Psoas muscle (tissue), 8 donors: ENCODE data around the gene PACSIN2. TPM values are rescaled to one million over a fixed set of nuclear protein-coding genes. Genes with fewer than 3 reads are reported as not detected.
A peak's percentile ranks its signal among the peaks of the same experiment; 100 is the strongest.
"Not testable (repeated sequence)": the region's sequence is repeated elsewhere in the genome, so short reads cannot be mapped to it uniquely, and the experiment has no call there.

ENCODE experiments used
- ATAC-seq, 4 donors: fragments of 200-7000 bp; cut with Tn5 transposase; one replicate each; pipeline ENCODE4 v1.9.1; 2020; ENCODE audit warnings: moderate library complexity in 3 of 4, mild to moderate bottlenecking in 2 of 4
- DNase-seq, 2 donors: peaks; one replicate each; pipeline ENCODE4 v3.0.0-alpha.2; 2020
- H3K27ac ChIP-seq: fragments of 200-600 bp; one replicate; pipeline ENCODE4 v1.8.0; 2022
- H3K27me3 ChIP-seq, 3 donors: fragments of 200-600 bp in 1 of 3; one replicate each; pipeline versions ENCODE4 v1.6.1 to v1.8.0; 2013 to 2022; ENCODE audit warnings: low read length in 2 of 3, mild to moderate bottlenecking in 2 of 3, moderate library complexity in 1 of 3; ENCODE audit not compliant: insufficient read depth in 3 of 3
- H3K36me3 ChIP-seq, 2 donors: fragments of 200-600 bp in 1 of 2; one replicate each; pipeline versions ENCODE4 v1.6.1 to v1.8.0; 2013 to 2022; ENCODE audit warnings: low read depth in 1 of 2, mild to moderate bottlenecking in 1 of 2, moderate library complexity in 1 of 2; ENCODE audit not compliant: insufficient read depth in 1 of 2
- H3K4me1 ChIP-seq: fragments of 200-600 bp; one replicate; pipeline ENCODE4 v1.8.0; 2022
- H3K4me3 ChIP-seq: fragments of 200-600 bp; one replicate; pipeline ENCODE4 v1.8.0; 2022; ENCODE audit warnings: mild to moderate bottlenecking
- H3K9me3 ChIP-seq: fragments of 200-600 bp; one replicate; pipeline ENCODE4 v1.8.0; 2022
- WGBS, 3 donors: extraction: QIAGEN DNeasy Blood & Tissue Kit; methylation state at CpG; one replicate each; pipeline versions ENCODE4 v1.1.6 to v1.1.7; 2013; 5-methylcytosine and 5-hydroxymethylcytosine counted together
- intact Hi-C, 2 donors: fragments of 100-400 bp; cut with DNase I; formaldehyde crosslinking; loops; one replicate each; pipeline versions ENCODE4 v1.11.0 to v1.14.2; 2022
- polyA plus RNA-seq, 3 donors: library from polyadenylated mRNA; stranded (reverse); fragments of 200-250 nt; gene quantifications; one replicate each; pipeline ENCODE4 v1.2.3, GENCODE V29; 2013
- total RNA-seq, 4 donors: library from RNA; stranded (reverse); fragmentation: NEBNext Ultra II Directional in 2 of 4; extraction: Animal tissue kit (Norgen Biotek cat#: 25700) in 2 of 4; gene quantifications; one replicate each; pipeline versions ENCODE4 v1.2.1 to v1.2.4, GENCODE V29; 2021 to 2023
- TF ChIP-seq, protein P1 (sequence below): fragments of 200-600 bp; IDR thresholded peaks from one replicate; pipeline ENCODE4 v1.8.0; 2022; ENCODE audit warnings: antibody characterized with exemption
- donor health status: healthy with polysubstance abuse.
- donor health status: DM: no; HTN: no; CAD: no; lungs with moderate emphysema.
- donor health status: Bipolar disorder and iron deficiency.
- donor health status: healthy.
- donor health status: DM: yes; HTN: yes; CAD: no.
- donor health status: DM: no; HTN: no; CAD: no.
- donor health status: DM: no; HTN: no; CAD: no.
- donor health status: DM: yes; HTN: yes; CAD: no.

Gene PACSIN2
- total and polyA plus RNA-seq, 7 donors, result 21.0 to 52.2 (median 31.4) TPM

DNA sequence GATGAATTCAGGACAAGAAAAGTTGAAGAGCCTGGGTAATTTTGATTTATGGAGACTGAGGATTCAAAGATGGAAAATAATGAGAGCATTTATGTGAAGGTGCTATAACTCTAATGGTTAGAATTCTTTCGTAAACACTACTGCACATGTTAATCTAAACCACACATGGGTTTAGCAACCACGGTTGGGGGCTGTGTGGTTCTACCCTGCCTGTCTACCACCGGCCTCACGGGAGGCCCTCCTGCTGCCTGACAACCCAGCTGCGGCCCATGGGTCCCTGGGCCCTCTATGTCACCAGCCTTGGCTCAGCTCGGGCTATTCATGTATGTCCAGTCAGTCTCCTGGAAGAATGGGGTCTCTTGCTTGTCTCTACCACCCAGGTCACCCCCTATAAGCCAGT, 89.4 kb downstream of the PACSIN2 start:
- ATAC-seq (no peak), DNase-seq (no peak)
- 72 to 78% (median 78%) methylated on average over 6 of the region's 6 CpGs for WGBS, 3 donors
- H3K4me3 ChIP-seq, result no peak overlapping the region
- no peaks in the 10 kb centered on the region for H3K27me3 ChIP-seq
- peaks cover 72% of the 10 kb centered on the region for H3K4me1 ChIP-seq
- H3K36me3 ChIP-seq, result no peaks in the 10 kb centered on the region
- peak overlapping the region; percentile 16 for H3K27ac ChIP-seq
- TF ChIP-seq, protein P1, sequence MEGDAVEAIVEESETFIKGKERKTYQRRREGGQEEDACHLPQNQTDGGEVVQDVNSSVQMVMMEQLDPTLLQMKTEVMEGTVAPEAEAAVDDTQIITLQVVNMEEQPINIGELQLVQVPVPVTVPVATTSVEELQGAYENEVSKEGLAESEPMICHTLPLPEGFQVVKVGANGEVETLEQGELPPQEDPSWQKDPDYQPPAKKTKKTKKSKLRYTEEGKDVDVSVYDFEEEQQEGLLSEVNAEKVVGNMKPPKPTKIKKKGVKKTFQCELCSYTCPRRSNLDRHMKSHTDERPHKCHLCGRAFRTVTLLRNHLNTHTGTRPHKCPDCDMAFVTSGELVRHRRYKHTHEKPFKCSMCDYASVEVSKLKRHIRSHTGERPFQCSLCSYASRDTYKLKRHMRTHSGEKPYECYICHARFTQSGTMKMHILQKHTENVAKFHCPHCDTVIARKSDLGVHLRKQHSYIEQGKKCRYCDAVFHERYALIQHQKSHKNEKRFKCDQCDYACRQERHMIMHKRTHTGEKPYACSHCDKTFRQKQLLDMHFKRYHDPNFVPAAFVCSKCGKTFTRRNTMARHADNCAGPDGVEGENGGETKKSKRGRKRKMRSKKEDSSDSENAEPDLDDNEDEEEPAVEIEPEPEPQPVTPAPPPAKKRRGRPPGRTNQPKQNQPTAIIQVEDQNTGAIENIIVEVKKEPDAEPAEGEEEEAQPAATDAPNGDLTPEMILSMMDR, result no peak
- intact Hi-C loops, result no loop called here
- no peaks in the 10 kb centered on the region for H3K9me3 ChIP-seq

DNA sequence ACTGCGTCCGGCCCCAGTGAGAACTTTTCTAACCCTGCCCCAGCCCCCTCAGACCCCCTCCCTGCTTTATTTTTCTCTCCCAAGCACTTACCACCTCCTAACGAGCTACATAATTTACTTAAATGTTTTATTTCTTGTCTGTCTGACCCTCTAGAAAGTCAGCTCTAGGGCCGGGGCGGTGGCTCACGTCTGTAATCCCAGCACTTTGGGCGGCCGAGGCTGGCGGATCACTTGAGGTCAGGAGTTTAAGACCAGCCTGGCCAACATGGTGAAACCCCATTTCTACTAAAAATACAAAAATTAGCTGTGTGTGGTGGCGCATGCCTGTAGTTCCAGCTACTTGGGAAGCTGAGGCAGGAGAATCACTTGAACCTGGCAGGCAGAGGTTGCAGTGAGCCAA, 89.9 kb downstream of the PACSIN2 start:
- intact Hi-C loops, H3K4me3 ChIP-seq, DNase-seq, H3K36me3 ChIP-seq, H3K9me3 ChIP-seq, H3K27ac ChIP-seq, ATAC-seq, H3K27me3 ChIP-seq: not testable (repeated sequence)
- H3K4me1 ChIP-seq, result peaks cover 72% of the 10 kb centered on the region
- 96 to 98% (median 96%) methylated on average over 10 of the region's 10 CpGs for WGBS, 3 donors

DNA sequence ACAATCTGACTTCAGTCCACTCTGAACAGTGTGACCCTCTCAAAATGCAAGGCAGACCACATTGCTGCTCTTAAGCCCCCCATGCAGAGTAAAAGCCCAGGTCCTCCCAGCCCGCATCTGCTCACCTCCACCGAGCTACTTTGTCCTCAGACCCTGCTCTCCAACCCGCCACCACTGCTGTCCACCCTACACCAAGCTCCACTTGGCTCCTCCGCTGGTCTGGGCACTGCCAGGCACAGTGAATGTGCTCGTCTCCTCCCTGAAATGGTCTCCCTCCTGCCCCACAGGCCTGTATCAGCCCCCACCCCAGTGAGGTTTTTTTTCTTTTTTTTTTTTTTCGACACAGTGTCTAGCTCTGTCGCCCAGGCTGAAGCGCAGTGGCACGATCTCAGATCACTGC, 90.5 kb downstream of the PACSIN2 start:
- TF ChIP-seq, protein P1, result no peak
- ATAC-seq (no peak), DNase-seq (no peak)
- Histone ChIP-seq H3K36me3 (no peaks in the 10 kb centered on the region), H3K4me3 (no peak overlapping the region), H3K9me3 (no peaks in the 10 kb centered on the region), H3K4me1 (peaks cover 72% of the 10 kb centered on the region), H3K27ac (no peak overlapping the region), H3K27me3 (no peaks in the 10 kb centered on the region)
- intact Hi-C loops, result no loop called here
- 92 to 99% (median 93%) methylated on average over 9 of the region's 9 CpGs for WGBS, 3 donors

DNA sequence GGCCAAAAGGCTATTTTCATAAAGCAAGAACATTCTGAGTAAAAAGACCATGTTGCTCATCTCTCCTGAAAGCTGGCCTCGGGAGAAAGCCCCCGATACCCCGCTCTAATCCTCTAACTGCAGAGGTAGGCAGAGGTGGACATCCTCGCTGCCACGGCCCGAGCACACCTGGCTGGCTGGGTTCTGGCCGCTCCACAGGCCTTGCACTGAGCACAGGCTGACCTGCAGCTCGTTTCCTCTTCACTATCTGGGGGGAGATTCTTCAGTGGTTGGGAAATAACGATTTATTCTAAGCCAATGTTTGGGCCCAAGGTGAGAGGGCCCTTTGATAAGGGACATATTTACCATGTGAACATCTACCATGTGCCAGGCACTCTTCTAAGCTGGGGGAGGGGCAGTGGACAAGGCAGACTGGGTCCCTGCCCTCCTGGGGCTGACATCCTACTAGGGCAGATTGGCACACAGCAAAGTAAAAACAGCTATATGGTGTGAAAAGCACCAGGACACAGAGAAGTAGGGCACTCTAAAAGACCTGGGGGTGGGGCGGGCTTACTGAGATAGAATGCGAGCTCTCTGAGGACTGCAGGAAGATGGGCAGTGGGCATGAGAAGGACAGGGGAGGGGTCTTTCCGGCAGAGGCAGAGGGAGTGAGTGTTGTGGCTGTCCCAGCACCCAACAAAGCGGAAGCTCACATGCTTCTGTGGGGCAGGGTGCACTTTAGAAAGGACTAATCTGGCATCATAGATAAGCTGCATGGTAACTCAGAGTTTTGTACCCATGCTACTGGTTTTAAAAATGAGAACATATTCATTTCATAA, 92.4 kb downstream of the PACSIN2 start:
- Histone ChIP-seq H3K4me3 (no peak overlapping the region), H3K27me3 (no peaks in the 10 kb centered on the region), H3K27ac (no peak overlapping the region), H3K4me1 (peaks cover 66% of the 10 kb centered on the region), H3K9me3 (no peaks in the 10 kb centered on the region), H3K36me3 (no peaks in the 10 kb centered on the region)
- WGBS, 3 donors, result 91 to 94% (median 91%) methylated on average over 13 of the region's 13 CpGs
- TF ChIP-seq, protein P1, result no peak
- no peak for DNase-seq
- intact Hi-C loops, result no loop called here
- ATAC-seq, result no peak

DNA sequence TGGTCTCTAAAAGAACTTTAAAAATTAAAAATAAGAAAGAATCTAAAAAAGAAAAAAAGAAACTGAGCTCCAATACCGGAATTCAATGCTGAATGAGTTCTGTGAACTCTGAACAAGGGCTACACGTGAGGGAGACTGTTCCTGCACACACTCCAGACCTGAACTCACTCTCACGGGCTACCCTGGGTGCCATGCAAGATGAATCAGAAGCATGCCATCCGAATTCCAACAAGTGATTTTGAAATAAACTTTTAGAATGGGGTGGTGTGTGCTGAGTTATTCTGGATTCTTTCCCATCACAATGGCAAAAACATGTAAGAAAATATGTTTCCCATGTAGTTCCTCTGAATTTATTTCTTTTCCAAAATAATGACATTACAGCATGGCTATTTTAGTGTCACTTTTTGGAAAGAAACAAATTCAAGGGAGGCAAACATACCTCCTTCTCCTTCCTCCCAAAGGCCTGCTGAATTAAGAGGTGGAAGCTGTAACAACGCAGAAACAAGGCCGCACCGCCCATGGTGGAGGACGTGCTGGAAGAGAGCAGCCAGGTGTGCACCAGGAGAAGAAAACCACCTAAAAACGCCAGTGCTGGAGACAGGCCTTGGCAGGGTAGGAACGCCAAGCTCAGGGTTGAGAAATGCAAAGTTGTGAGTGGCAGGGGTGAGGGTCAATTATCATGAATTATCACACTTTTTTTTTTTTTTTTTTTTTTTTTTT, 94.7 kb downstream of the PACSIN2 start:
- intact Hi-C loops, result no loop called here
- DNase-seq, result no peak
- Histone ChIP-seq H3K27ac (peak overlapping the region; percentile 60), H3K9me3 (no peaks in the 10 kb centered on the region), H3K36me3 (no peaks in the 10 kb centered on the region), H3K27me3 (no peaks in the 10 kb centered on the region), H3K4me1 (peaks cover 48% of the 10 kb centered on the region), H3K4me3 (no peak overlapping the region)
- ATAC-seq, result peak; percentile 34 to 78 (median 72)
- 68 to 78% (median 74%) methylated on average over 10 of the region's 10 CpGs for WGBS, 3 donors
- TF ChIP-seq, protein P1, result no peak
